ENCODE measurements around the gene DNPEP.

DNA sequence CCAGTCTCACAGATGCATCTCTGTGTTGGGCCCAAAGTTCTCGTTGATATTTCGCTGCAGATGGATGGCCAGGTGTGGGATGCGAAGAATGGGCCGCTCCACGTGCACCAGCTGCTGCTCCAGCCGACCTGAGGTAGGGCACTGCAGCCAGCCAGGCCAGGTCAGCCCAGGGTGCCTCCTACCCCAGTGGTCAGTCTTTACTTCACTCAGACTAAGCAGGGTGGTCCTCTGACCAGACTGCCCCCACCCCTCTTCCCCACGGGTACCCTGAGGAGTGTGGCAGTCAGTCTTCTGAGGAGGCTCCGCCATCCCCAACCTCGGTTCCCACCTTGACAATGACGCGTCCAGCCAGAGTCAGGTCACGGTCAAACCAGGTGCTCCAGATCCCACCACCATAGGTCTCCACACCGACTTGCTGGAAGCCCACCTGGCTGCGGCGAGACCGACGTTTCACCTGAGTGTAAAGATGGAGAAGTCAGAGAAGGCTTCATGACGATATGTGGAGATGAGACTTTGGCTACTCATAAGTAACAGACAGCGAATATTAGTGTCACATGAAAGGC lies 1.7 kb downstream of the DNPEP start:
- TF ChIP-seq, protein P1, sequence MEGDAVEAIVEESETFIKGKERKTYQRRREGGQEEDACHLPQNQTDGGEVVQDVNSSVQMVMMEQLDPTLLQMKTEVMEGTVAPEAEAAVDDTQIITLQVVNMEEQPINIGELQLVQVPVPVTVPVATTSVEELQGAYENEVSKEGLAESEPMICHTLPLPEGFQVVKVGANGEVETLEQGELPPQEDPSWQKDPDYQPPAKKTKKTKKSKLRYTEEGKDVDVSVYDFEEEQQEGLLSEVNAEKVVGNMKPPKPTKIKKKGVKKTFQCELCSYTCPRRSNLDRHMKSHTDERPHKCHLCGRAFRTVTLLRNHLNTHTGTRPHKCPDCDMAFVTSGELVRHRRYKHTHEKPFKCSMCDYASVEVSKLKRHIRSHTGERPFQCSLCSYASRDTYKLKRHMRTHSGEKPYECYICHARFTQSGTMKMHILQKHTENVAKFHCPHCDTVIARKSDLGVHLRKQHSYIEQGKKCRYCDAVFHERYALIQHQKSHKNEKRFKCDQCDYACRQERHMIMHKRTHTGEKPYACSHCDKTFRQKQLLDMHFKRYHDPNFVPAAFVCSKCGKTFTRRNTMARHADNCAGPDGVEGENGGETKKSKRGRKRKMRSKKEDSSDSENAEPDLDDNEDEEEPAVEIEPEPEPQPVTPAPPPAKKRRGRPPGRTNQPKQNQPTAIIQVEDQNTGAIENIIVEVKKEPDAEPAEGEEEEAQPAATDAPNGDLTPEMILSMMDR (IDR thresholded peaks at IDR 0.05): no peak
- no peak for TF ChIP-seq POLR2A (IDR thresholded peaks at IDR 0.05)
